Adipose tissue (tissue), 3 donors: ENCODE data around the gene ASPRV1. TPM values are rescaled to one million over a fixed set of nuclear protein-coding genes. Genes with fewer than 3 reads are reported as not detected.

Source experiments
- H3K27ac ChIP-seq: one replicate; pipeline ENCODE4 v1.5.1; 2013; ENCODE audit warnings: low read depth, low read length
- WGBS, 3 donors: extraction: QIAGEN DNeasy Blood & Tissue Kit; methylation state at CpG; one replicate each; pipeline ENCODE4 v1.1.7; 2013; 5-methylcytosine and 5-hydroxymethylcytosine counted together
- polyA plus RNA-seq, 3 donors: library from polyadenylated mRNA; stranded (reverse); fragments of 200-250 nt; gene quantifications; one replicate each; pipeline ENCODE4 v1.2.3, GENCODE V29; 2013
- donor health status: healthy with polysubstance abuse.
- donor health status: Bipolar disorder and iron deficiency.
- donor health status: healthy.

Gene ASPRV1
- polyA plus RNA-seq, 3 donors, result 0.40 to 2.4 (median 1.2) TPM

GRCh38 chr2:69931832-69932595 lies 29.4 kb downstream of the ASPRV1 start:
- no peak overlapping the region for H3K27ac ChIP-seq
- WGBS, 3 donors, result 76 to 90% (median 76%) methylated on average over 7 of the region's 7 CpGs

DNA sequence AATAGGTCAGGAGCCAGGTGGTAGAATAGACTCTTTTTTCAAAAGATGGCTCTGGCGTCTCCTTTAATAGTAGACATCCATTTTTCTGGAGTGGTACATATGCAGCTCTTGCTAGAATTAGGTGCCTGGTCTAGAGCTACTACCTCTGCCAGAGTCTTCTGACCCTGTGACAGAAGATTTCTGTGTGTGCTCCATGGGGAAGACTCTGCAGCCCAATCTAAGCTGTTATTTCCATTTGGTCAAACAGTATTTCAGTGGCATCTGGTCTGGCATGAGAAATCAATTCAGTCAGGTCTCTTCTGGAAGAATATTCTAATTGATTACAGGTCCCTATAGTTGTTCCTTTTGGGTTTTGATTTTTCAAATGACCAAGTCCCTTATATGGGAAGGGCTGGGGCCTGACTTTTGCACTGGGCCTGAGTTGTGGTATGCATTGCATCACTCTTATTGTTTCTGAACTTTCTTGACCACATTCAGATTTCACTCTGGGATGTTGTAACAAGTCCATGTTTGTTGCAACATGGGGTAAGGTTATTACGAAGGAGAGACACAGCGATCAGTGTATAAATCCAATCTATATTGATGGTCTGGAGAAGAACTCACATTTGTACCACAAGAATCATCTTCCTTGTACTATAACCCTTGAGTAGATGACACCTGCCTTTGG lies 34.4 kb downstream of the ASPRV1 start:
- 42 to 92% (median 66%) methylated on average over 3 of the region's 3 CpGs for WGBS, 3 donors
- no peak overlapping the region for H3K27ac ChIP-seq

DNA sequence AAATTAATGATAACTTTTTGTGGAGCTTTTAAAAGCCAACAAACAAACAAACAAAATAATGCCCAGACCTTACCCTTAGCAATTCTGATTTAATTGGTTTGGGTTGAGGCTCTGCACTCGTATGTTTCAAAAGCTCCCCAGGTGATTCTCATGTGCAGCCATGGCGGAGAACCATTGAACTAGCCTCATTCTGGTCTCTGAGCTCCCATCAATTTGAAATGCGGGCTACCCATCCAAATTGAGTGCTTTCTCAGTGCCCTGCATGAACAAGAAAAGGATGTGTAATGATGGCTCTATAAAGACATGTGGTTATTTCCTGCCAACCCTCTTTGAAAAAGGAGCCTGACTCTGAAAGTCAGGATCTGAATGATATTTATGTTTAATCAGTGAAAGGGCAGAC lies 38.3 kb downstream of the ASPRV1 start:
- 97 to 98% (median 97%) methylated on average over 3 of the region's 3 CpGs for WGBS, 3 donors
- no peak overlapping the region for H3K27ac ChIP-seq

GRCh38 chr2:69918401-69918800 lies 43.0 kb downstream of the ASPRV1 start:
- WGBS, 3 donors, result 29 to 80% (median 31%) methylated on average over 3 of the region's 3 CpGs

DNA sequence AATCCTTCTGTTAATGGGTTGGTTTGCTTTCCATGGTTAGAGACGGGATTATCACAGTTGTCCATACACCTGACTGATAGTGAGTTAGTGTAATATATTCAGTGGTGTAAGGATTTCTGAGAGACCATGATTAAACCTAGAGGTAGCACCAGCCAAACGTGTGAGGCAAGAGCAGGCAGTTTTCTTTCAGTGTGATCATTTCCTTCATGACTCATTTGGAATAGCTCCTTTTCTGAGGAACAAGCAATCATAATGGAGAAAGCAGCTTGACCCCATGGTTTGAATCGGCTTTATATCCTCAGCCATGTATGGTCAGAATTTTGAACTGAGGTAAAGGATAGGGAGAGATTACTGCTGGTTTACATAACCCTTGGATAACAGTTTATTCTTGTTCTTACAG lies 43.6 kb downstream of the ASPRV1 start:
- WGBS, 3 donors, result 44 to 56% (median 45%) methylated on average over 3 of the region's 3 CpGs

More at GRCh38 chr2:69918401-69918800, 43.0 kb downstream of the ASPRV1 start:
- H3K27ac ChIP-seq, result no peak overlapping the region

GRCh38 chr2:69916106-69916505 lies 45.3 kb downstream of the ASPRV1 start:
- H3K27ac ChIP-seq, result no peak overlapping the region
- WGBS, 3 donors, result 29 to 42% (median 37%) methylated on average over 2 of the region's 2 CpGs

More for the DNA sequence above, 43.6 kb downstream of the ASPRV1 start:
- no peak overlapping the region for H3K27ac ChIP-seq

DNA sequence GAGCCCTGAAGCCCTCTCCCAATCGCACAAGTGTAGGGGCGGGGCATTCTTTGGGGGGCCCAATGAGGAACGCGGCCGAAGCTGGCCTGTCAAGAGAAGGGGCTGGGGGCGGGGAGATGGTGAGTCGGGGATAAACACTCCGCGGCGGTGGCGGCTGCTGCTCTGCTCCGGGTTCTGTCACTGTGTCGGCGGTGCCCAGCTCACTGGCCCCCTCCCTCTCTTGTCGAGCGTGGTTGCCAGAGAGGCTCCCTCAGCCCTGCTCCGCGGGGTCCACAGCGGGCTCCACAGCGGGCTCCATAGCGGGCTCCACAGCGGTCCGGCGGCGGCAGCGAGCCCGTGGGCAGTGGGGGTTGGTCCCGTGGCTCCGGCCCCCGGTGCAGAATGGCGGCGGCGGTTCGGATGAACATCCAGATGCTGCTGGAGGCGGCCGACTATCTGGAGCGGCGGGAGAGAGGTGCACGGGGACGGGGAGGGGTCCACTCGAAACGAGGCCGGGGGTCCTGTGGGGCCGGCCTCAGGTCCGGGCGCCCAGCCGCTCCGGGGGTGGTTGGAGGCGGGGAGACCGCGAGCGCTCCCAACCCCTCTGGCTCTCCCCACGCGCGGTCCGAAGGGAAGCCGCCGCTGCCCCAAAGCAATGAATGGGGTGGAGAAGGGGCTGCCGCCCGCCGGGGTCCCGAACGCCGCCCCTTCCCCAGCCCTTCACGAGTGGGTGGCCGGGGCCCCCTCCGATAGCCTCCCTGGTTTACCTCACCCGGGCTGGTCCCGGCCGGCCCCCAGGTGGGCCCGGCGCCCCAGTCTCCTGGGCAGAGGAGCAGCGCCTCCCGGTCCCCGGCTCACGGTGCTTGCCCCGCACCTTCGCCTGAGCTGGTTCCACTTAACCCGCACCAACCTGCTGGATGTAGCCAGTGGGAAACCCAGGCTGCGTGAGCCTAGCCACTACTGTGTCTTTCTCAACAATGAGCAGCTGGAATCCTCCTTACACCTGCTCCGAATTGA lies 46.2 kb downstream of the ASPRV1 start, which contains the start of gene MXD1:
Gene MXD1, plus strand, starts transcription at position 160 of the 996 bp plus-strand sequence. Its CDS starts 222 bp downstream, at position 382.
- 0 to 1% (median 0%) methylated on average over 78 to 81 of the region's 81 CpGs for WGBS, 3 donors
- peak within 1 kb of the TSS; percentile 95 for H3K27ac ChIP-seq

DNA sequence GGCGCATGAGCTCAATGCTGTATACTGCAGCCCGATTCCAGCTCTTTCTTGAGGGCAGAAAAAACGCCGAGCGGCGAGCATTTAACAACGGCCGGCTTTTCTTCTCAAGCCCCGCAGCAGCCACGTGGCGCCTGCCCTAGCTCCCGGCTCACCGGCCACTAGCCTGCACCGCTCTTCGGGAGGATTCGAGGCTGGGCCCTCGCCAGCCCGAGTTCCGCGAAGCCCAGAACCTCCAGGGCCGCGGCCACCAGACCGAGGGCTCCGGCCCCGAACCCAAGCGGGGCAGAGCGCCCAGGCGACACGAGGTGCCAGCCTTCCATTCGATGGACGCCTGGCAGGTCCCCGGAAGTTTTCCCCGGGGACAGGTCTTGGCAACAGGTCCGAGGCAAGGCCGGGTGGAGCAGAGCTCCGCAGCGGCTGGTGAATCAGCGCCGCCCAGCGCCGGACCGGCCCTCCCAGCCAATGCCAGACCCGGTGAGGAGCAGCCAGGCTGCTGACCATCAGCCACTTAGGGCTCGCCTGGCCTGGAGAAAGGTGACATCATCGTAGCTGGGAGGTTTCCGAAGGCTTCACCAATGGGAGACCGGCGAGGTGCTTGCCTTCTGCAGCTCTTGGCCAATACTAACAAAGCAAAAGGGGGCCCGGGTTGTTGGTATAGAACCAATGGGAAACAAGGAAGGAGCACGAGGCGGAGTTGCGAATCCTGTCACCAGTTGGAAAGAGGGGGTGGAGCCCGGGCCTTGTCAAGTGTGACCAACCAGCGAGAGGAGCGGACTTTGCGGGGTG lies 47.1 kb downstream of the ASPRV1 start:
- peak overlapping the region; percentile 95 for H3K27ac ChIP-seq
- 0% methylated on average over 56 of the region's 56 CpGs for WGBS, 3 donors

DNA sequence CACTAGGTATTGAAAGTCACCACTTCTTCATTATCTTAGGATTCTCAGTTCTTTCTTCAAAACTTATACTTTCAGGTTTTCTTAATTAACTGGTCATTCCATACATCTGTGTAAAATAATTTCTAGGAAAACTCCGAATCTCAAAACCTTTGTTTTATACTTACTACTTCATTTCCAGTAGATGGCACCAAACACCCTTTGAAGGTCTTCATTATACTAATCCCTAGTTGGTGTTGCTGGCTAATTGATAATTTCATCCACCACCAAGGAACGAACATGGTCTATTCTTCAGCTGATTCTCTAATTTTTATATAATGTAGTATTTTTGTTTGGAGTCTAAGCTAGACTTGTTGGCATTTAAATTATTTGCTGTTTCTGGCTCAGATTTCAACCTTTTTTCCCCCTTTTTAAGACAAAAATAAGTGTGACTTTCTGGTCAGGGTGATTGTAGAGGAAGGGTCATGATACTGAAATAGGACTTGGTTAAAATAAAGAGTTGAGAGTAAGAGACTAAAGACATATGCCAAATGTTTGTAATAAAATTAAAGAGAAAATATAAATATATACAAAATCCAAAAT lies 49.4 kb downstream of the ASPRV1 start:
- H3K27ac ChIP-seq, result no peak overlapping the region
- 1 to 5% (median 1%) methylated on average over 2 of the region's 2 CpGs for WGBS, 3 donors

Other genes starting within 250 kb of the ASPRV1 start
- gene ANXA4, start 219.5 kb downstream of the ASPRV1 start, polyA plus RNA-seq, result 100 to 1,000 TPM in 1 of 3 donors, 10 to 100 TPM in 2; 41.9 to 205 (median 62.0) TPM
- gene GMCL1, start 132.0 kb downstream of the ASPRV1 start, polyA plus RNA-seq, result 1 to 10 TPM; 5.8 to 9.2 (median 8.8) TPM
- gene SNRNP27, start 67.7 kb downstream of the ASPRV1 start, polyA plus RNA-seq, result 10 to 100 TPM; 17.9 to 70.9 (median 57.8) TPM
- gene MXD1, start 46.5 kb downstream of the ASPRV1 start, polyA plus RNA-seq, result 10 to 100 TPM in 2 of 3 donors, 1 to 10 TPM in 1; 2.1 to 16.8 (median 13.6) TPM
- 100 to 1,000 TPM; 233 to 396 (median 326) TPM for gene PCBP1, start 125.8 kb upstream of the ASPRV1 start, polyA plus RNA-seq
- gene C2orf42, start 229.4 kb upstream of the ASPRV1 start, polyA plus RNA-seq, result 10 to 100 TPM in 1 of 3 donors, 1 to 10 TPM in 2; 5.4 to 14.2 (median 5.6) TPM